Spinal cord (tissue), 10 donors: ENCODE results near the gene ARF1. TPM values are rescaled to one million over a fixed set of nuclear protein-coding genes. Genes with fewer than 3 reads are reported as not detected.

ENCODE experiments used
- DNase-seq, 6 donors: peaks; one replicate each; pipeline versions ENCODE4 v3.0.0 to v3.0.0-alpha.2; 2013 to 2015; ENCODE audit warnings: low spot score in 6 of 6, low read depth in 4 of 6
- H3K27ac ChIP-seq: one replicate; pipeline ENCODE4 v1.5.1; 2013; ENCODE audit warnings: low read depth, low read length, control low read depth
- H3K27me3 ChIP-seq: one replicate; pipeline ENCODE4 v1.6.1; 2013; ENCODE audit warnings: low read length; ENCODE audit not compliant: control insufficient read depth, insufficient read depth
- H3K36me3 ChIP-seq: one replicate; pipeline ENCODE4 v1.6.1; 2013; ENCODE audit warnings: low read length; ENCODE audit not compliant: control insufficient read depth, insufficient read depth
- H3K4me1 ChIP-seq: one replicate; pipeline ENCODE4 v1.6.1; 2013; ENCODE audit warnings: low read length; ENCODE audit not compliant: control insufficient read depth, insufficient read depth
- H3K4me3 ChIP-seq: one replicate; pipeline ENCODE4 v1.5.1; 2013; ENCODE audit warnings: low read depth, low read length, control low read depth
- H3K9me3 ChIP-seq: one replicate; pipeline ENCODE4 v1.6.1; 2013; ENCODE audit warnings: low read length; ENCODE audit not compliant: control insufficient read depth, insufficient read depth
- WGBS: methylation state at CpG from one replicate; pipeline ENCODE4 v1.1.5; 2013; ENCODE audit warnings: missing lambda C conversion rate; ENCODE audit not compliant: insufficient coverage; 5-methylcytosine and 5-hydroxymethylcytosine counted together
- polyA plus RNA-seq, 2 donors: library from polyadenylated mRNA; unstranded; fragments of 120-200 nt; gene quantifications; one replicate each; pipeline ENCODE4 v1.2.1, GENCODE V29; 2013; ENCODE audit not compliant: insufficient read length in 2 of 2
- total RNA-seq, 2 donors: library from RNA; depleted of rRNA in 1 of 2; stranded (reverse); fragments of 120-200 nt in 1 of 2; fragments of >200 nt in 1 of 2; gene quantifications; one replicate each; pipeline versions ENCODE4 v1.2.3 to v1.2.4, GENCODE V29; 2013 to 2014
- donor health status: healthy.

The ARF1 gene
- total and polyA plus RNA-seq, 4 donors = 119 to 377 (median 244) TPM

- Histone ChIP-seq H3K4me1 (peaks cover 57% of the 10 kb centered on the region), H3K4me3 (no peak overlapping the region), H3K27ac (no peak overlapping the region), H3K27me3 (no peaks in the 10 kb centered on the region), H3K36me3 (peaks cover 78% of the 10 kb centered on the region), H3K9me3 (no peaks in the 10 kb centered on the region)
- WGBS = 90% methylated on average over 9 of the region's 16 CpGs
- no peak for DNase-seq
Observed at GRCh38 chr1:228144193-228144992, 61.9 kb downstream of the ARF1 start.

GRCh38 chr1:228144993-228145343 lies 62.5 kb downstream of the ARF1 start:
- Histone ChIP-seq H3K36me3 (peaks cover 84% of the 10 kb centered on the region), H3K9me3 (no peaks in the 10 kb centered on the region), H3K27me3 (no peaks in the 10 kb centered on the region), H3K27ac (no peak overlapping the region), H3K4me1 (peaks cover 58% of the 10 kb centered on the region), H3K4me3 (no peak overlapping the region)
- DNase-seq = no peak
- 94% methylated on average over 8 of the region's 8 CpGs for WGBS

GRCh38 chr1:228145463-228146416 lies 63.2 kb downstream of the ARF1 start:
- Histone ChIP-seq H3K4me1 (peaks cover 60% of the 10 kb centered on the region), H3K36me3 (peaks cover 91% of the 10 kb centered on the region), H3K4me3 (no peak overlapping the region), H3K9me3 (no peaks in the 10 kb centered on the region), H3K27ac (no peak overlapping the region), H3K27me3 (no peaks in the 10 kb centered on the region)
- DNase-seq = no peak
- 95% methylated on average over 26 of the region's 31 CpGs for WGBS

- H3K4me1 ChIP-seq = peaks cover 60% of the 10 kb centered on the region
- no peaks in the 10 kb centered on the region for H3K27me3 ChIP-seq
- H3K4me3 ChIP-seq = no peak overlapping the region
- 91% methylated on average over 16 of the region's 18 CpGs for WGBS
- H3K9me3 ChIP-seq = no peaks in the 10 kb centered on the region
- H3K27ac ChIP-seq = no peak overlapping the region
- peaks cover 95% of the 10 kb centered on the region for H3K36me3 ChIP-seq
- DNase-seq = no peak
Observed at GRCh38 chr1:228146417-228147150, 64.1 kb downstream of the ARF1 start.

GRCh38 chr1:228147151-228147693 lies 64.7 kb downstream of the ARF1 start:
- WGBS = 97% methylated on average over 20 of the region's 20 CpGs
- no peaks in the 10 kb centered on the region for H3K27me3 ChIP-seq
- H3K4me1 ChIP-seq = peaks cover 56% of the 10 kb centered on the region
- no peaks in the 10 kb centered on the region for H3K9me3 ChIP-seq
- peaks cover 95% of the 10 kb centered on the region for H3K36me3 ChIP-seq
- no peak overlapping the region for H3K4me3 ChIP-seq
- DNase-seq = no peak
- no peak overlapping the region for H3K27ac ChIP-seq

- H3K4me3 ChIP-seq = no peak overlapping the region
- no peak overlapping the region for H3K27ac ChIP-seq
- no peak for DNase-seq
- WGBS = 96% methylated on average over 4 of the region's 4 CpGs
- H3K9me3 ChIP-seq = no peaks in the 10 kb centered on the region
- peaks cover 95% of the 10 kb centered on the region for H3K36me3 ChIP-seq
- no peaks in the 10 kb centered on the region for H3K27me3 ChIP-seq
- H3K4me1 ChIP-seq = peaks cover 51% of the 10 kb centered on the region
Observed at GRCh38 chr1:228147768-228148167, 65.3 kb downstream of the ARF1 start.

GRCh38 chr1:228148196-228148861 lies 65.8 kb downstream of the ARF1 start:
- Histone ChIP-seq H3K36me3 (peaks cover 93% of the 10 kb centered on the region), H3K27ac (no peak overlapping the region), H3K4me3 (no peak overlapping the region), H3K27me3 (no peaks in the 10 kb centered on the region), H3K9me3 (no peaks in the 10 kb centered on the region), H3K4me1 (peaks cover 45% of the 10 kb centered on the region)
- no peak for DNase-seq
- WGBS = 75% methylated on average over 17 of the region's 18 CpGs
